UCSD-AML1 (cell line): Measurements from ENCODE around the gene PCDH15.

Experiments used
- DNase-seq: peaks from one replicate; lab custom pipeline; 2025; ENCODE audit not compliant: unreplicated experiment; lab: John Stamatoyannopoulos, UW

PCDH15 gene

GRCh38 chr10:54137396-54137795 lies 663.6 kb downstream of the PCDH15 start:
- no peak for DNase-seq

- no peak for DNase-seq
Measured at GRCh38 chr10:54133203-54133602, 667.8 kb downstream of the PCDH15 start.

GRCh38 chr10:54131833-54132232 lies 669.2 kb downstream of the PCDH15 start:
- no peak for DNase-seq

- DNase-seq = no peak
Measured at GRCh38 chr10:54130394-54130793, 670.6 kb downstream of the PCDH15 start.

- no peak for DNase-seq
Measured at GRCh38 chr10:54125098-54125747, 675.8 kb downstream of the PCDH15 start.

DNA sequence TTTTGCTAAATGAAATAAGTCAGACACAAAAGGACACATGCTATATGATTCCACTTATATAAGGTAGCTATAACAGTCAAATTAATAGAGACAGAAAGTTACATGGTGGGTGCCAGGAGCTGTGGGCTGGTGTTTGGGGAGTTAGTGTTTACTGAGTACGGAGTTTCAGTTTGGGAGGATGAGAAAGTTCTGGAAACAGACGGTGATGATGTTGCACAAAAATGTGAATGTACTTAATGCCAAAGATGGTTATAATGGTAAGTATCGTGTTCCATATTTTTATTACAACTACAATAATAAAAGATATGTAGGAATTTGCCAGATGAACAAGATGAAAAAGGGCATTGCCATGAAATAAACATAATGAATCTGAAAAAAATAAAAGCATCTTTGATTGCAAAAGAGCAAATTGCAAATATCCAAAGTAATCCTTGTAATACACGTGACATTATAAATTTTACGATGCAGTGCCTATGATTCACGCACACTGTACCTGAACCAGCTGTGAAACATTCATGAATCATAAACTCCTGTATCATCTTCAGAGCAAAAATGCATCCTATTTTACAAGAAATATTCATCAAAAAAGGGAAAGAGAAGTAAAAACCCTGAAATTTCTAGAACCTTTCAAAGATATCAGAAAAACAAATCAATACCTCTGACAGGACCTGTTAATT lies 676.7 kb downstream of the PCDH15 start:
- no peak for DNase-seq

- DNase-seq = no peak
Measured at GRCh38 chr10:54120806-54121205, 680.2 kb downstream of the PCDH15 start.

- DNase-seq = no peak
Measured at GRCh38 chr10:54108961-54109360, 692.1 kb downstream of the PCDH15 start.

- DNase-seq = no peak
Measured at GRCh38 chr10:54096892-54097291, 704.1 kb downstream of the PCDH15 start.

GRCh38 chr10:54094321-54094720 lies 706.7 kb downstream of the PCDH15 start:
- no peak for DNase-seq

- DNase-seq = no peak
Measured at GRCh38 chr10:54091237-54091636, 709.8 kb downstream of the PCDH15 start.

- DNase-seq = no peak
Measured at GRCh38 chr10:54081950-54082349, 719.1 kb downstream of the PCDH15 start.

DNA sequence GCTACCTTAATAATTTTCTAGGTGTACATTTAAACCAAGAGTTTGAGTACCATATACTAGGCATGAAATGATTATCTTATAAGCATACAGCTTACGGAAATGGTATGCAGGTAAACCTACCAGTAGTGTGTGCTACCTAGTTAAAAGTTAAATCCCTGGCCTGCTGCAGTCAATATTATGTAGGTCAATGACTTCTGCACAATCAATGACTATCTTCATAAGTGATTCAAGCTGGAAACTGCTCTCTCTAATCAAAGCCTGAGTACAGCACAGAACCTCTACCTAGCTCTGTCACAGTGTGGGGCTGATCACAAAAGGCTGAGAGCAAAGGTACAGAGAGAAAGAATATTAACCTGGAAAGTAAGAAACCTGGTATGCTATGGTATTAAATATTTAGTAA lies 733.7 kb downstream of the PCDH15 start:
- no peak for DNase-seq

GRCh38 chr10:54066646-54067045 lies 734.4 kb downstream of the PCDH15 start:
- DNase-seq = no peak

DNA sequence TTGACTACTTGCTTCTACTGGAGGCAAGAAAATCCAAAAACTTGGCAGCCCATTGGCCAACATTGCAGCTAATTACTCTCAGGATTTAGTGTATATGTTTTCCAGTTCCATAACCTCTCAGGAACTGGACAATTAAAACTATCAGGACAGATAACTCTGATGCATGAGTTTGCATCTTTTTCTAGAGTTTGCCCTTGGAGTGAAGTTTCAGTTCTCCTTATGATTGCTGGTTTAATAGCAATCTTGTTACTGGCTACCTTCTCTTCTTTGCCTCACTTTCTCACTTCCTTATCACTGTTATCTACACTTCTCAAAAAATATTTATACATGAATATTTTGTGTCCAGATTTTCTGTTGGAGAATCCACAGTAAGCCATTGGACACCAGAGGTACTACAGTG lies 735.9 kb downstream of the PCDH15 start:
- DNase-seq = no peak

DNA sequence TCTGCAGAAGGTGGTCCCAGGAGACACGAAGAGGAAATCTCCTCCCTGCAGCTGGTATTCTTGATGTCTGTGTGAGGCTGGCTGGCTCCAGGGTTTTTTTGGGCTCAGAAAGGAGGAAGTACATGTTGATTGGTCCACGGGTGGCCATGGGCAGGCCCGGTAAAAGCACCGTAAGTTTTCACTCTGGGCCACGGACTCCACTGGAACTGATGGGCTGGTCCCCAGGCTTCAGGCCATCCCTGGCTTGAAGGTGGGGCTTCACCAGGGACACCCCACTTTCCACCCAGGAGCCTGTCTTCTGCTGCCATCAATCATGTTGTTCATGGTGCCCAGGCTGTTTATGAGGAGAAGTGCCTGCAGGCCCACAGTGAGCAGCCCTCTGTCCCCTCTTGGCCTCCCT lies 736.8 kb downstream of the PCDH15 start:
- no peak for DNase-seq

GRCh38 chr10:54063514-54063913 lies 737.5 kb downstream of the PCDH15 start:
- DNase-seq = no peak

DNA sequence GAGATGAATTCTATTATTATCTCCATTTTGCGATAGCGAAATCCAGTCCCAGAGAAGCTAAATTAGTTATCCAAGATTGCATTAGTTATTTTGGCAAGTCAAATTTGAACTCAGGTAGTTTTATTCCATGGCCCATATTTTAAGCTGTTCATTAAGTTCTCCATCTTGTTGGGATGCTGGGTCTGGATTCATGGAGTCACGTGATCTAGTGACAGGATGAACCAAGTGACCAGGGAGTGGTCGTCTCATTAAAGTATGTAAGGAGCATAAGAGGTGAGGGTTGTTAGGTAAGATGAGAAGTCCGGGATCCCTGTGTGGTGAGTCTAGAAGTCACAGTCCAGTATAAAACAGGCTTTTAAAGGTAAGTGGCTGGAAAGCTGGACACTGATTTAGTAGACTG lies 740.5 kb downstream of the PCDH15 start:
- no peak for DNase-seq

GRCh38 chr10:54057357-54057756 lies 743.7 kb downstream of the PCDH15 start:
- DNase-seq = no peak

- DNase-seq = no peak
Measured at GRCh38 chr10:54026340-54026739, 774.7 kb downstream of the PCDH15 start.

GRCh38 chr10:54011117-54011516 lies 789.9 kb downstream of the PCDH15 start:
- DNase-seq = no peak

GRCh38 chr10:54010337-54010933 lies 790.6 kb downstream of the PCDH15 start:
- no peak for DNase-seq
